ENCODE measurements around the gene HIVEP1. TPM values are rescaled to one million over a fixed set of nuclear protein-coding genes. Genes with fewer than 3 reads are reported as not detected.
"Not testable (repeated sequence)": the region's sequence is repeated elsewhere in the genome, so short reads cannot be mapped to it uniquely, and the experiment has no call there.

HIVEP1 gene
- total RNA-seq, 2 donors from 2014 or later = 35.2 to 38.0 TPM

- Histone ChIP-seq H3K27me3 (replicated peaks; ENCODE audit: insufficient read depth) (no peaks in the 10 kb centered on the region), H3K36me3 (no peaks in the 10 kb centered on the region), H3K9me3 (no peaks in the 10 kb centered on the region), H3K4me3 (no peak overlapping the region), H3K4me1 (replicated peaks) (no peaks in the 10 kb centered on the region), H3K27ac (no peak overlapping the region)
- intact Hi-C loops (cut with DNase I) = no loop called here
- DNase-seq (ENCODE audit: low spot score) = no peak
- no peak for TF ChIP-seq CTCF (IDR thresholded peaks at IDR 0.05)
- TF ChIP-seq POLR2A (IDR thresholded peaks at IDR 0.05) = no peak
- no peak for TF ChIP-seq POLR2AphosphoS5 (IDR thresholded peaks at IDR 0.05)
- WGBS = 88% methylated on average over 9 of the region's 9 CpGs
These were observed 140.2 kb downstream of the HIVEP1 start for GRCh38 chr6:12152023-12152970.

GRCh38 chr6:12155769-12156168 is 143.7 kb downstream of the HIVEP1 start:
- DNase-seq (ENCODE audit: low spot score); H3K27ac ChIP-seq; H3K9me3 ChIP-seq; H3K4me3 ChIP-seq; intact Hi-C loops (cut with DNase I); H3K4me1 ChIP-seq (replicated peaks); H3K36me3 ChIP-seq; H3K27me3 ChIP-seq (replicated peaks; ENCODE audit: insufficient read depth): not testable (repeated sequence)
- WGBS = 86% methylated on average over 2 of the region's 2 CpGs

GRCh38 chr6:12158686-12159415 is 146.7 kb downstream of the HIVEP1 start:
- H3K27ac ChIP-seq = no peak overlapping the region
- no peak overlapping the region for H3K4me3 ChIP-seq
- DNase-seq (ENCODE audit: low spot score) = no peak
- 96% methylated on average over 16 of the region's 16 CpGs for WGBS
- no peaks in the 10 kb centered on the region for H3K9me3 ChIP-seq
- TF ChIP-seq CTCF (IDR thresholded peaks at IDR 0.05) = no peak
- TF ChIP-seq POLR2AphosphoS5 (IDR thresholded peaks at IDR 0.05) = no peak
- TF ChIP-seq POLR2A (IDR thresholded peaks at IDR 0.05) = no peak
- no peaks in the 10 kb centered on the region for H3K4me1 ChIP-seq (replicated peaks)
- peaks cover 0 to 5% of the 10 kb centered on the region in 2 donors for H3K36me3 ChIP-seq
- intact Hi-C loops (cut with DNase I) = no loop called here
- no peaks in the 10 kb centered on the region for H3K27me3 ChIP-seq (replicated peaks; ENCODE audit: insufficient read depth)

- intact Hi-C loops (cut with DNase I) = no loop called here
- DNase-seq (ENCODE audit: low spot score) = no peak
- no peaks in the 10 kb centered on the region for H3K9me3 ChIP-seq
- peaks cover 0 to 9% of the 10 kb centered on the region in 2 donors for H3K36me3 ChIP-seq
- no peak overlapping the region for H3K4me3 ChIP-seq
- 71% methylated on average over 4 of the region's 4 CpGs for WGBS
- TF ChIP-seq POLR2A (IDR thresholded peaks at IDR 0.05) (no peak), POLR2AphosphoS5 (IDR thresholded peaks at IDR 0.05) (no peak), CTCF (IDR thresholded peaks at IDR 0.05) (no peak)
- no peak overlapping the region for H3K27ac ChIP-seq
- no peaks in the 10 kb centered on the region for H3K27me3 ChIP-seq (replicated peaks; ENCODE audit: insufficient read depth)
- H3K4me1 ChIP-seq (replicated peaks) = no peaks in the 10 kb centered on the region
These were observed 148.2 kb downstream of the HIVEP1 start for GRCh38 chr6:12160326-12160725.

GRCh38 chr6:12162213-12162612 is 150.1 kb downstream of the HIVEP1 start:
- intact Hi-C loops (cut with DNase I) = no loop called here
- TF ChIP-seq POLR2AphosphoS5 (IDR thresholded peaks at IDR 0.05) = no peak
- TF ChIP-seq POLR2A (IDR thresholded peaks at IDR 0.05) = no peak
- TF ChIP-seq CTCF (IDR thresholded peaks at IDR 0.05) = no peak
- H3K4me1 ChIP-seq (replicated peaks) = no peaks in the 10 kb centered on the region
- no peaks in the 10 kb centered on the region for H3K27me3 ChIP-seq (replicated peaks; ENCODE audit: insufficient read depth)
- whole genome bisulfite sequencing = 97% methylated on average over 5 of the region's 5 CpGs
- DNase-seq (ENCODE audit: low spot score) = no peak
- no peaks in the 10 kb centered on the region for H3K9me3 ChIP-seq
- peaks cover 0 to 9% of the 10 kb centered on the region in 2 donors for H3K36me3 ChIP-seq
- no peak overlapping the region for H3K27ac ChIP-seq
- no peak overlapping the region for H3K4me3 ChIP-seq

All from prostate gland (tissue), 2 donors.